OCI-LY1 (cell line): Measurements from ENCODE around the gene SEMA6D.

Experiments used
- EZH2 ChIP-seq: fragments of 200-600 bp; sonication (generic), shearing (Covaris generic); IDR thresholded peaks from 2 replicates; pipeline ENCODE4 v1.8.0; 2017; ENCODE audit warnings: borderline replicate concordance, mixed run types, mild to moderate bottlenecking, antibody characterized with exemption, low read length, moderate library complexity, mixed read lengths
- TF ChIP-seq, protein P1 (sequence below): fragments of 200-600 bp; sonication (generic), shearing (Covaris generic); IDR thresholded peaks from 2 replicates; pipeline ENCODE4 v1.5.1; 2017; ENCODE audit warnings: mild to moderate bottlenecking, antibody characterized with exemption, low read length, moderate library complexity, mixed read lengths

GRCh38 chr15:47742334-47742733 is 25.0 kb downstream of the SEMA6D start:
- TF ChIP-seq, protein P1, sequence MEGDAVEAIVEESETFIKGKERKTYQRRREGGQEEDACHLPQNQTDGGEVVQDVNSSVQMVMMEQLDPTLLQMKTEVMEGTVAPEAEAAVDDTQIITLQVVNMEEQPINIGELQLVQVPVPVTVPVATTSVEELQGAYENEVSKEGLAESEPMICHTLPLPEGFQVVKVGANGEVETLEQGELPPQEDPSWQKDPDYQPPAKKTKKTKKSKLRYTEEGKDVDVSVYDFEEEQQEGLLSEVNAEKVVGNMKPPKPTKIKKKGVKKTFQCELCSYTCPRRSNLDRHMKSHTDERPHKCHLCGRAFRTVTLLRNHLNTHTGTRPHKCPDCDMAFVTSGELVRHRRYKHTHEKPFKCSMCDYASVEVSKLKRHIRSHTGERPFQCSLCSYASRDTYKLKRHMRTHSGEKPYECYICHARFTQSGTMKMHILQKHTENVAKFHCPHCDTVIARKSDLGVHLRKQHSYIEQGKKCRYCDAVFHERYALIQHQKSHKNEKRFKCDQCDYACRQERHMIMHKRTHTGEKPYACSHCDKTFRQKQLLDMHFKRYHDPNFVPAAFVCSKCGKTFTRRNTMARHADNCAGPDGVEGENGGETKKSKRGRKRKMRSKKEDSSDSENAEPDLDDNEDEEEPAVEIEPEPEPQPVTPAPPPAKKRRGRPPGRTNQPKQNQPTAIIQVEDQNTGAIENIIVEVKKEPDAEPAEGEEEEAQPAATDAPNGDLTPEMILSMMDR = no peak
- TF ChIP-seq EZH2 = no peak
